HG03460 (cell line): ENCODE measurements around the gene GATC.
"Not testable (repeated sequence)": the region's sequence is repeated elsewhere in the genome, so short reads cannot be mapped to it uniquely, and the experiment has no call there.

ENCODE experiments used
- ATAC-seq: cut with Tn5 transposase; IDR thresholded peaks from one replicate; pipeline ENCODE4 v1.9.1; 2021; ENCODE audit not compliant: unreplicated experiment

The GATC gene

DNA sequence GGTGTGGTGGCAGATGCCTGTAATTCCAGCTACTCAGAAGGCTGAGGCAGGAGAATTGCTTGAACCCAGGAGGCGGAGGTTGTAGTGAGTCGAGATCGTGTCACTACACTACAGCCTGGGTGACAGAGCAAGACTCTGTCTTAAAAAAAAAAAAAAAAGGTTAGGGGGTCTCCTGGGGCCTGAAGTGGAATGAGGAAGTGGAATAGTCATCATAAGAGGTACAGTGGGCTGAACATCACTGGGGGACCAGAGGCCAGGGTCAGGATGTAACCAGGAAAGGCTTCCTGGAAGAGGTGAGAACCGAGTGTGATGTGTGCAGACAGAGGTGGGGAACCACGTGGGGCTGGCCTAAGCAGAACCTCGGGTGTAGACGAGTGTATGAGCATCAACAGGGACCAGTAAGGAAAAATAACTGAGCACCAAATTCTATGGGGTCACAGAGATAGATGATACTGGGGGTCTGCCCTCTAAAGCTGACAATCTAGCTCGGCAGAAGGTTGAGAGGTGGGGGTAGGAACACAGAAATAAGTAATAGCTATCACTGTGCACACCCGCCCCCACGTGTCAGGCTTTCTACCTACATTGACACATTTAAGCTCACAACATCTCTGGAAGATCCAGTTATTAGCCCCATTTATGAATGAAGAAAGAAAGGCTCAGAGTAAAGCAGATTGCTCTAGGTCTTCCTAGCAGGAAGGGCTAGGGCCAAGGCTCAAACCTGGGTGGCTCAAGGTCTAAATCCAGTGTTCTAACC is 13.3 kb upstream of the GATC start:
- no peak for ATAC-seq

- peak; percentile 94 for ATAC-seq
Measured at GRCh38 chr12:120437735-120438494, 8.3 kb upstream of the GATC start, which contains the start of gene COX6A1. TSS of gene COX6A1 (plus strand) at chr12:120438113. CDS start at chr12:120438127, 14 bp downstream.

GRCh38 chr12:120438495-120439198 is 7.6 kb upstream of the GATC start:
- ATAC-seq = peak; percentile 6

- ATAC-seq = no peak
Measured at GRCh38 chr12:120439646-120440247, 6.5 kb upstream of the GATC start.

GRCh38 chr12:120444676-120445075 is 1.6 kb upstream of the GATC start:
- ATAC-seq = no peak

DNA sequence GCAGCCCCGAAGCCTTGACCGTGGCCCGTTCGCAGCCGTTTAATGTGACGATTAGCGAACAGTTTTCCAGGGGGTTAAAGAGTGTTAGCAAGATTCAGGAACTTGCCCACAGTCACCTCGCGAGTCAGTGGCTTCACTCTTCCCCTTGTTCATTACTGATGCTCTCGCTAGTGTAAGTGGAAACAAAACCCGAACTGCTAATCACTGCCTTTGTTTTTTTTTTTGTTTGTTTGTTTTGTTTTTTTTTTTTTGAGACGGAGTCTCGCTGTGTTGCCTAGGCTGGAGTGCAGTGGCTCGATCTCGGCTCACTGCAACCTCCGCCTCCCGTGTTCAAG is 567 bp downstream of the GATC start:
- not testable (repeated sequence) for ATAC-seq

- no peak for ATAC-seq
Measured at GRCh38 chr12:120447992-120448391, 1.7 kb downstream of the GATC start.

DNA sequence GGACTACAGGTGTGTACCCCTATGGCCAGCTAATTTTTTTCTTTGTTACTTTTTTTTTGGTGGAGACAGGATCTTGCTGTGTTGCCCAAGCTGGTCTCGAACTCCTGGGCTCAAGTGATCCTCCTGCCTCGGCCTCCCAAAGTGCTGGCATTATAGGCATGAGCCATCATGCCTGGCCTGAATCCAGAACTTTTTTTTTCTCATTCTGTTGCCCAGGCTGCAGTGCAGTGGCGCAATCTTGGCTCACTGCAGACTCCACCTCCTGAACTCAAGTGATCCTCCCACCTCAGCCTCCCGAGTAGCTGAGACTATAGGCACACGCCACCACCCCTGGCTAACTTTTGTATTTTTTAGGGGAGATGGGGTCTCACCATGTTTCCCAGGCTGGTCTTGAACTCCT is 6.3 kb downstream of the GATC start:
- not testable (repeated sequence) for ATAC-seq

- ATAC-seq = no peak
Measured at GRCh38 chr12:120453060-120453750, 7.0 kb downstream of the GATC start.

DNA sequence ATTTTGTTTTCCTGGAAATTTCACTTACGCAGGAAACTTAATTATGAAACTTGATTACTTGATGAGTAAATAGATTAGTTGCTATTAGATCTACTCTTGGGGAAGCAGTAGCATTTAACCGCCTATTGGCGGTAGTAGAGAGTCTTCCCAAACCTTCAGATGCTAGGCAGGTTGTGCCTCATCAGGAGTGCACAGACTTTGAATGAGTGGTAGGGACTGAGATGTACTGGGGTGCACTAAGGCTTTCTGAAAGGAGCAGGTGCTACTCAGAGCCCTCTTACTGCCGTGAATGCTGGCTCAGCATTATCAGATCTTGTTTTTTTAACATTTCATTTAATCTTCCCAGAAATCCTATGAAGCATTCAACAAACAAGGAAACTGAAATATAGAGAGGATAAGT is 7.7 kb downstream of the GATC start:
- ATAC-seq = no peak

DNA sequence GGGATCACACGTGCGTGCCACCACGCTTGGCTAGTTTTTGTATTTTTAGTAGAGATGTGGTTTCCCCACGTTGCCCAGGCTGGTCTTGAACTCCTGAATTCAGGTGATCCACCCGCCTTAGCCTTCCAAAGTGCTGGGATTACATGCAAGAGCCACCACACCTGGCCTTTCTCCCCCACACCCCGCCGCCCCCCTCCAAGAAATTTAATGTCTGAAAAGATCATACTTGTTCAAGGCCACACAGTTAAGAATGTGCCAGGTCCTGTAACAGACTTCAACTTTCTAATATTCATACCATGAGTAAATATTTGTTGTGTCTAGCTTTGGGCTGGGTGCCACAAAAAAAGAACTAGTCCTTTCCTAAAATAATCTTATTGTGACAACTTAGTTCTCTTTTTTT is 9.1 kb downstream of the GATC start:
- ATAC-seq = no peak

- ATAC-seq = no peak
Measured at GRCh38 chr12:120457133-120457532, 10.9 kb downstream of the GATC start.

DNA sequence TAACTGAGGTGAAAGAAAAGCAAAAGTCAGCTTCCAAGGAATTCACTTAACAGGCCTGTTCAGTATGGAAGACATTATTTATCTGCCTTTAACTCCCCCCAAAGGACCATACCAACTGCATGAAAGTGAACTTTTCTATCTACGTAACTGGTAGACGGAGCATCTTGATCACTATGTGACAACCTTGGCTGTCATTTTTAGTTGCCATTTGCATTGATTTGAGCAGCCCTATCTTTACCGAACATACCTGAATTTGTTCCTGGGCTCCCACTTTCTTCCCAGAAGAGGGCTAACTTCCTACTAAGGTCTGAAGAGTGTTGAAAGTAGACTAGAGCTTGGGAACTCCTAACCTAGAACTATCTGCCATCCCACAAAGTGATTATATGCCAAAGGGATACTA is 13.9 kb downstream of the GATC start:
- no peak for ATAC-seq

- ATAC-seq = no peak
Measured at GRCh38 chr12:120462099-120462640, 15.9 kb downstream of the GATC start.

DNA sequence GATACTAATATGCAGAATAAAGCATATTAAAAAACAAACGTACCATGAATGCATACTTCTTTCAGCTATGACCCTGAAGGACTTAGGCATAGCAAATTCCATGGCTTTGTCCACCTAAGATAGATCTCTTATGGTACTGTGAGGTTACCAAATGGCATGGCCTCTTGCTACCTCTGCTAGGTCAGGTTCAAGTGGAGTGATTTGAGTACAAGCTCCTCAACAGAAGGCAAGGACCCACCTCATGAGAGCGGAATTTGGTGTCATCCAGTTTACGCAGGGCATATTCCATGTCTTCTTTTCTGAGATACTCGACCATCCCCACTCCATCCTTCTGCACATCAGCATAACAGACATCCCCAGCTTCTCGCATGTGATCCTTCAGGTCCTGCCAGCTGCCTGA is 17.5 kb downstream of the GATC start:
- no peak for ATAC-seq

DNA sequence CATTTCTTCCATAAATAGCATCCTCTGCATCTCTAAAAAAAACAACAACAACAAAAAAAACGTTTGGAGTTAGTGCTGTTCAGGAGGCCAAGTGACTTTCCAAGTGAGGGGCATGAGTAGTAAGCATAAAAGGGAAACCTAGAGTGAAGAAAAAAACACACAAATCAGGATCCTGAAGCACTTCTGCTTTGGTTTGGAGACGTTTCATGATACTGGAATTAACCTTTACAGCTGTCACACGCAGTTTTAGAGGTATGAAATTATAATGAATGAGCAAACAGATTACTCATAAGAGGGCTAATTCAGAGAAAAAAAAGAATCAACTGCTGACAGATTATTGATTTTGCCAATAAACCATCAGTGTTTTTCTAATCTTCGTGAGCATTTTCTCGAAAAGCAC is 19.5 kb downstream of the GATC start:
- no peak for ATAC-seq

DNA sequence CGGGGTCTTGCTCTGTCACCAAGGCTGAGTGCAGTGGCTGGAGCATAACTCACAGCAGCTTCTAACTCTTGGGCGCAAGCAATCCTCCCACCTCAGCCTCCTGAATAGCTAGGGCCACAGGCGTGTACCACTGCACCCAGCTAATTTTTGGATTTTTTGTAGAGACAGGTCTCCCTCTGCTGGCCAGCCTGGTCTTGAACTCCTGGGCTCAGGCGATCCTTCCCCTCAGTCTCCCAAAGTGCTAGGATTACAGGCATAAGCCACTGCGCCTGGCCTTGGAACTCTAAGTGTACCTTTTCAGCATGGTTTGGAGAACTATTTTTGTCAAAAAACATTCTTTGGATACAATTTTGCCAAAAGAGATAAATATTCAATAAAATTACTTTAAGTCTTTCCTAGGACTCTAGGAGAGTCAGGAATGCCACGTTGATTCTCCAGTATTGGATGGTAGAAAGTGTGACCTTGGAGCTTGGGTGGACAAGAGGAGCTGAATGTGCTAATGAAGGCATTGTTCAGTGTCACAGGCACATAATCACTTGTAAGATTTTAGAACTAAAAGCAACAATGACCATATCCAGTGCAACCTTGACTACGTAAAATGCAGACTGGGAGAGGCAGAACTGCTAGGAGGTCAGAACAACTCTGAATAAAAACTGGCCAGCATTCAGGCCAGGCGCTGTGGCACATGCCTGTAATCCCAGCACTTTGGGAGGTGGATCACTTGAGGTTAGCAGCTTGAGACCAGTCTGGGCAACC is 20.5 kb downstream of the GATC start:
- no peak for ATAC-seq

DNA sequence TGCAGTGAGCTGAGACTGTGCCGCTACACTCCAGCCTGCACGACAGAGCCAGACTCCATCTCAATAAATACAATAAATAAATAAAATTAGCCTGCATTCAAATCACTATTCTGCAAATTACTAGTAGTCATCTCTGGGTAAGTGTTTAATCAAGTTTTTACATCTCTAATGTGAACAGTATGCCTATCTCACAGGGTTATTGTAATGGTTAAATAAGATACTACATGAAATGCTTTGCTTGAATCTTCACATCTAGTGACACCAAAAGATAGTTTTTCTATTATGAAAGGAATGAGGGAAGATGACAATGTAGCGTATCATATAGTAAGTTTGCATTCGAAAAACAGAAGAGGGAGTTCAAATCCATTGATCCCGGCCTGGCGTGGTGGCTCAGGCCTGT is 21.2 kb downstream of the GATC start:
- no peak for ATAC-seq

DNA sequence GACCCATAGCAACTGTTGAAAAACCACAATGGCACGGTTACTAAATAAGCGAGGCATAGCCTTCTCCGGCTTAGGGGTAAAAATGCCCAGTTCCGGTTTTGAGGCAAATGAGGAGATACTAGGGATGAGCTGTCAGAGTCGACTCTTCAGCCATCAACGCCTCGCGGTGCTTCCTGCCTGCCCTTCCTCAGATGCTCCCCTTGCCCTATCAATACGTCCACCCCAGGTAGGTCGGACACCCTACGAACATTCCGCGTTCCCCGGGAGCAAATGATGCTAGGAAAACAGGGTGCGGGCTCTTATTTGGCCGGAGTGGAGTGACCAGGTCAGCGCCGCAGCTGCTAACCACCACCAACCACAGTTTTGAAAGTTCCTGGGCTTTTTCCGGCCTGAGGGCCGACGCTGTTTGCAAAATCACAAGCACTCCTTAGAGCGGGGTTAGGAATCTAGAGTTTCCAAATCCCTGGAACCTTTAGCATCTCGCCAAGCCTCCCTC is 22.1 kb downstream of the GATC start:
- ATAC-seq = no peak
